Iris pigment epithelial cell (primary cell): ENCODE results near the gene HNRNPA2B1.

Experiments used
- DNase-seq: peaks from one replicate; pipeline ENCODE4 v3.0.0-alpha.2; 2011; ENCODE audit warnings: low read depth

The HNRNPA2B1 gene

DNA sequence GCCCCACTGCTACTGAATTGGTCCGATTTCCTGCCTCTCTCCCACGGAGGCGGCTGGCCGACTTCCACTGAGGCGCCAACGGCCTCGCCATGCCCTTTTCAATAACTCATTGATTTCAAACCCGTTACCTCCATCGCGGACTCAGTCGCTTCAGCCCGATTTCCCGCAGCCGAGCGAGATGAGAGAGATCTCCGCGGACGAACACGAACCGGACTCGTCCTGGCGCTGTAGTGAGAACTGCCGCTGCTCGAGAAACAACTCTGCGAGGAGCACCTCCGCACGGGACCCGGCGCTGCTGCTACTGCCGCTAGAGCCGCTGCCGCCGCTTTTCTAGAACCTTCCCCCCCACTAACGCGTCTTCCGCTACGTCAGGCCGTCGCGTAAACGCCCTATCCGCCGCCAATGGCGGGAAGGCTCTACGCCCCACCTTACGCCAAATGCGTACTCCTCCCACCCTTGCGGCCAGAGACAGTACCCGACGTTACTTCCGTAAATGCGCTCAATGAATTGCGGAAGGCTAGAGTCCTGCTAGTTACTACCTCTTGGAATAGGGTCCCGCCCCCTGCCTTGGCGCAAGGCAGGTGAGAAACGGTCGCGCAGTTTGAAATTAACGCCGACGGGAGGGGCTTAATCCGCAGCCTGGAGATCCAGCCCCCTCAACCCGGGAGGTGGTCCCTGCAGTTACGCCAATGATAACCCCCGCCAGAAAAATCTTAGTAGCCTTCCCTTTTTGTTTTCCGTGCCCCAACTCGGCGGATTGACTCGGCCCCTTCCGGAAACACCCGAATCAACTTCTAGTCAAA, at the start of gene HNRNPA2B1:
TSS of gene HNRNPA2B1 (minus strand) at position 303 of the 803 bp plus-strand sequence. CDS start at position 134, 169 bp downstream.
- DNase-seq = peak; percentile 96

DNA sequence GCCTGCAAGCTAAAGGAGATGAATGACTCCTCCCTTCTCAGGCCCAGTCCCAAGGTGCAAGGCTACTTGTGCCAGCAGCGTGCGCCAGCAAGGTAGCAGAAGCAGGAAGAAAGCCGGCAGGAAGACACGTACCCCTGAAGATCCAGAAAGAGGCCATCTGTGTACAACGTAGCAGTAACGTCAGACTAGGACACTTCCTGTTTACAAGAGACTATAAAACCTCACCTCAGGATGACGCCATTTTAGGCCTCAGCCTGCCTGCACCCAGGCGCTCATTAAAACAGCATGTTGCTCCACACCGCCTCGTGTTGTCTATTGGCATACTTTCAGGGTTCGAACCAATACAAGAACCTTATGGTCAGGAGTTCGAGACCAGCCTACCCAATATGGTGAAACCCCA, 49.7 kb upstream of the HNRNPA2B1 start:
- DNase-seq = no peak

DNA sequence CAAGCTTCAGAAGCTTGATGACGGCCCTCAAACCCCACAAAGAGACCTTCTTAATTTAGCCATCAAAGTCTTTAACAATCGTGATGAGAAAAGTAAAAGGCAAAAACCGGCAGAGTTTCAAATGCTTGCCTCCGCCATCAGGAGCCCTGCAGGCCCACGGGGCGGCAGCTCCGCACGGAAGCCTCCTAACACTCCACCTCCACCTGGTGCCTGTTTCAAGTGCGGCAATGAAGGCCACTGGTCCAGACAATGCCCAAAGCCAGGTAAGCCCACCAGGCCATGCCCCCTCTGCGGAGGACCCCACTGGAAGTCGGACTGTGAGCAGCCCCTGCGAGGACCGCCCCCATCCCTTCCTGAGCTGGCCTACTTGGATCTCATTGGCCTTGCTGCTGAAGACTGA, 44.6 kb upstream of the HNRNPA2B1 start:
- DNase-seq = no peak

DNA sequence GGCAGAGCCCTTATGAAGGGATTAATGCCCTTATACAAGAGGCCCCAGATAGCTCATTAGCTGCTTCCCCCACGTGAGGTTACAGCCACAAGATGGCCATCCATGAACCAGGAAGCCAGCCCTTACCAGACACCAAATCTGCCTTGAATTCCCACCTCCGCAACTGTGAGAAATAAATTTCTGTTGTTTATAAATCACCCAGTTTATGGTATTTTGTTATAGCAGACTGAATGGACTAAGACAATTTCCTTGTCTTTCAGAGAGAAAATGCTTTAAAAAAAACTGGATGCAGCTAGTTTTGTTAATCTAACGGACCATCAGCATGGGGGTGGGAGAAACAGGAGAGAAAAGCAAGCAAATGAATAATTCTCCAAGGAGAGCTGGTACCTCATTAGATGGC, 37.5 kb upstream of the HNRNPA2B1 start:
- DNase-seq = no peak

DNA sequence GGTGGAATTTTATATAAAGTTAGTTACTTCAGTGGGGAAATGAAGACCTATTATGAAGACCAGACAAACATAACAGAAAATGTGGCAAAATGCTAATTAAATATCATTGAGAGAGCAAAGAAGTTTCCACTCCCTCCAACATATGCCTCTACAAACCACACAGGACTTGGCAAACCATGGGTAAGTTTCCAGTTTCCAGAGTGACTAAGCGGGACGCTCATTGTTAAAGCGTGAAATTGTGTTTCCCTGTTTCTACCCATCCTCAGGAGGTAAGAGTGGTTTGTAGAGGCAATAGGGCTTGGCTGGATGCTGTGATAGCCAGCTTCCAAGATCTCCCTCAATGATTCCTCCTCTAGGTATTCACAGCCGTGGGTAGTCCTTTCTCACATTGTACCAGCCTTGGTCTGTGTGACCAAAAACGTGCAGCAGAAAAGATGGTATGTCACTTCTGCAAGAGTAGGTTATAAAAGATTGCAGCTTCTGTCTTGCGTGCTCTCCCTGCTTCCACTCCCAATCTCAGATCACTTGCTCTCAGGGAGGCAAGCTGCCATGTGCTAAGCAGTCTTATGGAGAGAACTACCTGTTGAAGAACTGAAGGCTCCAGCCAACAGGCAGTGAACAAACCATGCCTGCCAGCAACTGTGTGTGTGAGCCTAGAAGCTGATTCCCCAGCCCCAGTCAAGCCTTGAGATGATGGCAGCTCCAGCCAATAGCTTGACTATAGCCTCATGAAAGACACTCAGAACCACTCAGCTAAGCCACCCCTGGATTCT, 36.7 kb upstream of the HNRNPA2B1 start:
- no peak for DNase-seq

DNA sequence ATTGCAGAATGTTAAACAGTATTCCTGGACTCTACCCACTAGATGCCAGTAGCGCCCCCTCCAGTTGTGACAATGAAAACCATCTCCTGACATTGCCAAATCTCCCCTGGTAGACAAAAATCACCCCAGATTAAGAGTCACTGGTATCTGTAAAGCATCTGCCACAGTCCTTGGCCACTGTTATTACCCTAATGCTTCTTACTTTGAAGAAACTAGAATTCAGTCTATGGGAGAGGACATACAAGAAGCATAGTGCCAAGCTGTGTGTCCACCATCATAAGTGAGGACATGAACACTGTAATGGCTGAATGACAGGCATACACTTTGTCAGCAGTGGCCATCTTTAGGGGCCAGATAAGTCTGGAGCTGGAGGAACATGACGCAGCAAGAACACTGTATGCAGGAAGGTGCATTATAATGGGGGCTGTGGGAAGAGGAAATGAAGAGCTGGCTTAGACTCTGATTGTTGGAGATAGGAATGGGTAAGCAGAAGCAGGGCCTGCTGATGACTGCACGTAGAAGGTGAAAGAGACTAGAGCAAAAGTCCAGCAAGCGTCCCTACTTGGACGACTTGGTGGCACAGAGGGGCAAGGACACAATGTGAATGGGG, 33.5 kb upstream of the HNRNPA2B1 start:
- no peak for DNase-seq

DNA sequence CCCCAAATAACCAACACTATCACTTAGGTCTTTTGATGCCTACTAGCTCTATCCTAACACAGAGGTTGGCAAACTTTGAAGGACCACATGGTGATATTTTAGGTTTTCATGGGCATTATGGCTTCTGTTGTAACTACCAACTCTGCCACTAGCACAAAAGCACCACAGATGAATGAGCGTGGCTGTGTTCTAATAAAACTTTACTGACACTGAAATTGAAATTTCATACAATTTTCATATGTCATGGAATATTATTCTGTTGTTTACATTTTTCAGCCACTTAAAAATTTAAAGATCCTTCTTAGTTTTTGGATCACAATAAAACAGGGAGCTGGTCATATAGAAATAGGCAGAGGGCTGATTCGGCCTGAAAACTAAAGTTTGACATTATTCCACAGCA, 27.4 kb upstream of the HNRNPA2B1 start:
- DNase-seq = no peak

DNA sequence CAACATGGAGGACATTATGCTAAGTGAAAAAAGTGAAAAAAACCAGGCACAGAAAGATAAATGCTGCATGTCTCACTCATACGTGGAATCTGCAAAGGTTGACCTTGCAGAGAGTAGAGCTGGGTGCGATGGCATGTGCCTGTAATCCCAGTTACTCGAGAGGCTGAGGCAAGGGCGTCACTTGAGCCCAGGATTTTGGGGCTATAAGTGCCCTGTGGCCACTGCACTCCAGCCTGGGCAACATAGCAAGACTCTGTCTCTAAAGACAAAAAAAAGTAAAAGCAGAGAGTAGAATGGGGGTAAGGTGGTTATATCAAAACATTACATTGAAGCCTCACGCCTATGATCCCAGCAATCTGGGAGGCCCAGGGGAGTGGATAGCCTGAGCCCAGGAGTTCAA, 23.8 kb upstream of the HNRNPA2B1 start:
- DNase-seq = no peak

DNA sequence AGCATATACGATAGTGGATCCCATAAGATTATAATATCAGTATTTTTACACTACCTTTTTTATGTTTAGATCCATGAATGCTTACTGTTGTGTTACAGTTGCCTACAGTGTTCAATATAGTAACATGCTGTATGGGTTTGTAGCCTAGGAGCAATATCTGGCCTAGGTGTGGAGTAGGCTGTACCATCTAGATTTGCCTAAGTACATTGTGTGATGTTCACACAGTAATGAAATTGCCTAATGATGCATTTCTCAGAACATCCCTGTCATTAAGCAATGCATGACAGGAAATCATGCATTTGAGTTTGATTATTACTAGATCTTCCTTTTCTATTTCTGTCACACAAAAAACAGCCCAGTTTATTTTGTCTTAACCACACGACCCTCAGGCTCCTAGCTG, 15.5 kb upstream of the HNRNPA2B1 start:
- no peak for DNase-seq

DNA sequence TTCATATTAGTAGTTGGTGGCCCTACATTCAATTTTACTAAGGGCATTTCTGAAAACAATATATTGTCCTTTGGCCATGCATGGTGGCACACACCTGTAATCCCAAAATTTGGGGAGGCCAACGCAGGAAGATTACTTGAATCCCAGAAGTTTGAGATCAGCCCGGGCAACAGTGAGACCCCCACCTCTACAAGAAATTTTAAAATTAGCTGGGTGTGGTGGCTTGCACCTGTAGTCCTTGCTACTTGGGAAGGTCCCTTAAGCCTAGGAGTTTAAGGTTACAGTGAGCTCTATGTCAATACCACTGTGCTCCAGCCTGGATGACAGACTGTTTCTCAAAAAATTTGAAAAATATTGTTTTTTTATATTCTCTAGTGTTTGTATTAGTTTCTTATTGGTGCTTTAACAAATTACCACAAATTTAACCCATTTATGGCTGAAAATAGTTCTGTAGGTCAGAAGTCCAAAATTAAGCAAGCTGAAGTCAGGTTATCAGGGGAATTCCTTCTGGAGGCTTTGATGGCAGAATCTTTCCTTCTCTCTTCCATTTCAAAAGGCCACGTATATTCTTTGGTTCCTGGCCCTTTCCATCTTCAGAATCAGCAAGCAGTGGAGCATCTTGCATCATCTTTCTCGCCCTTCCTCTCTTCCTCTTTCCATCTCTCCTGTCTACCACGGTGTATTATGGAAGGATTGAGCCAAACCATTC, 13.4 kb upstream of the HNRNPA2B1 start:
- no peak for DNase-seq

DNA sequence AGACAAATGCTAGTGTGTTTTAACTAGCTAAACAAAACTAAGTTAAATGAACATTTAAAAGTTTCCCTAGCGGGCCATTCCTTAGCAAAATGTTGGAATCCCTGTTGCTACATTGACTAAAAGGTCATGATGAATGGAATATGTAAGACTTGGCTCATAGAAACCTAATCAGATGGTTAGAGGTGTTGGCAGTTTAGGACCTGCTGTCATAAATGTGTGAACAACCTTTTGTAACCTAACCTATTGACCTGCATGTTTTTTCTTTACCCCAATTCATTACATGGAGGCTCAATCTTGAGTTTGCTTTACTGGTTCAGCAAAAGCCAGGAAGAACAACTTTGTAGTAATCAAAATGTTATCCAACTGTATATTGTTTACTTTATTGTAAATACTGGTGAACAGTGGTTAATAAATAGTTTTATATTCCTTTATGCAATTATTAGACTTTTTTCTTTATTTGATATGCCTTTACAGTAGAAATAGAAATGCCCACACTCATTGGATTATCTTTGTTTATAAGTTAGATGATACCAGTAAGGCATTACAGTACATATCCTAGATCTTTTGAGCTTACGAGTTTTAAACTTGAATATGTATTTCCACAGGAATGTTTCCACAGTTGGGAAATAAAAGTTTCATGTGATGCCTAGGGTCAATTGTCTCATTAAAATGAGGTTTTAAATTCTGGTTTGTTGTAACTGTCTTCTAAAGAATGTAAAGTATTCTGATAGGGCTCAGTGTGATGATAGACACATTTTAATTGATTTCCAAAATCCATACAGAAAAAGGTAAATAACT, 12.6 kb upstream of the HNRNPA2B1 start:
- DNase-seq = no peak

DNA sequence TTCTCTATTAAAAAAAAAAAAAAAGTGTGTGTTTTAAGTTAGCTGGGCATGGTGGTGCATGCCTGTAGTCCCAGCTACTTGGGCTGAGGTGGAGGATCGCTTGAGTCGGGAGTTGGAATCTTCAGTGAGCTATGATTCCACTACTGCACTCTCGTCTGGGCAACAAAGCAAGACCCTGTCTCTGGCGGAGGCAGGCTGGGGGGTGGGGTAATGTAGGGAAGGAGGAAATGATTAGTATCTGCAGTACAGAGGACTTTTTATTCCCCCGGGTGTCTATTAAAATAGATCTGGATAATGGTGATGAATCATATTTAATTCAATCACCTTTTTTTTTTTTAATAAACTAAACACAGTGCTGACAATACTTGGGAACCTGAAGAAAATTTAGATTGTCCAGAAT, 7.5 kb upstream of the HNRNPA2B1 start:
- DNase-seq = no peak

DNA sequence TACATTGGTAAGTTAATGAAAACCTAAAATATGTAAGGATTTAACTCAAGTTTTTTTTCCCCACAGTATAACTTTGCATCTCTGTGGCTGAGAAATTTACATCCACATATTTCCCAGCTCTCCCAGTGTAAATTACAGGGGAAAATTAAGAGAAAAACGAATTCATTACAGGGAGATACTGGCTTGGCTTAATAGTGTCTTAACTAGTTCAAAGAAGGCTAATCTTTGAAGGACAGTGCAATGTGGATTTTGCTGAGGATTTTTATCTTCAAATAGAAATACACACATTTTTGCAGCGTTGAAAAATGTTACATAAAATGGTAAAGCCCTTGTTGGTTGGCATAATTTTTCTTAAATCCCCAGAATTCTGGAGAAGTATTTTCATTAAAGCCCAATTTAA, 2.5 kb upstream of the HNRNPA2B1 start:
- DNase-seq = no peak

DNA sequence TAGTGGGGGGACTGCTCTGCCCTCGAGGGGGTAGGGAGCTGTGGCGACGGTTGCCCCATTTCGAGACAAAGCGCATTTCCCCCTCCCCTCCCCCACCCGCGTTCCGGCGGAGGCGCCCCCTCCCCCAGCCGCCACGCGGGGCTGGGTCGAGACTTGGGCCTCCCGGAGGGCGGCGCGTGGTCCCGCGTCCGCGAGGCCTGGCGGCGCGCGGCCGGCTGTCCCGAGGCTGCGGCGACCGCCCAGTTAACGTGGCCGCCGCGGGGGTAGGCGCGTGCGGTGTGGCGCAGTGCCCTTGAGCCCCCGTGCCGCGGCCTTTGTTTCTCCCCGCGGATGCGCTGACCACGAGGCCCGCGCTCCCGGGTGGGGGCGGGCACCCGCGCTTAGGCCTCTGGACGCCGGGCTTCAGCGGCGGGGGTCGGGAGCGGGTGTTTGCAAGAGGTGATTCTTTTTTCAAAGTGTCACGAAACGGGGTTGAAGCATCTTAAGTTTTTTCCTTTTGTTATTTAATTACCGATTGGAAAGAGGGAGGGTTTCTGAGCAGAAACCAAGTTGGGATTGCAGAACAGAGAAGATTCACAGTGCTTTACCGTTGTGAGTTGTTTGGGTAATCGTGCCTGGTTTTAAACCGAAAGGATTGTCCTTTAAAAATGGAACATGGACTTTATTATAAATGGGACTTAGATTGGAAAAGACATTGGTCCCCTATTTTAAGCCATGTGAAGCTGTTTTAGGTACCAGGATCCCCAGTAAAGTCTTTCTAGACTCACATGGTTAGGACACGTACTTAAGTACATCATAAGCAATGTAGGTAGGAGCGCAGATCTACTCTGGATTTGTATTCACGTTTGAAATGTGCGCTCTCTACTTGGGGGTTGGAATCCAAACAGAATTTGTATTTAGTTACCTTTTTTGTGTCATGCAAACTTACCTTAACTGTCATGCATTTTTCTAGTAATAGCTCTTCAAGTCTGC, 1.8 kb upstream of the HNRNPA2B1 start:
- peak; percentile 38 for DNase-seq

DNA sequence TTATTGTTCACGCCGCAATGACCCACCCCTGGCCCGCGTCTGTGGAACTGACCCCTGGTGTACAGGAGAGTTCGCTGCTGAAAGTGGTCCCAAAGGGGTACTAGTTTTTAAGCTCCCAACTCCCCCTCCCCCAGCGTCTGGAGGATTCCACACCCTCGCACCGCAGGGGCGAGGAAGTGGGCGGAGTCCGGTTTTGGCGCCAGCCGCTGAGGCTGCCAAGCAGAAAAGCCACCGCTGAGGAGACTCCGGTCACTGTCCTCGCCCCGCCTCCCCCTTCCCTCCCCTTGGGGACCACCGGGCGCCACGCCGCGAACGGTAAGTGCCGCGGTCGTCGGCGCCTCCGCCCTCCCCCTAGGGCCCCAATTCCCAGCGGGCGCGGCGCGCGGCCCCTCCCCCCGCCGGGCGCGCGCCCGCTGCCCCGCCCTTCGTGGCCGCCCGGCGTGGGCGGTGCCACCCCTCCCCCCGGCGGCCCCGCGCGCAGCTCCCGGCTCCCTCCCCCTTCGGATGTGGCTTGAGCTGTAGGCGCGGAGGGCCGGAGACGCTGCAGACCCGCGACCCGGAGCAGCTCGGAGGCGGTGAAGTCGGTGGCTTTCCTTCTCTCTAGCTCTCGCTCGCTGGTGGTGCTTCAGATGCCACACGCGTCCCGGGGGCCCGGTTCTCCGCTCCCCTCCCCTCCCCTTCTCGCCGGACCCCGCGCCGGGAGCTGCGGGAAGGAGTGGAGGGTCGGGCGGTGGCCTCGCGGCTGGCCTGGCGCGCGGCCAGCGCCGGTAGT, 887 bp upstream of the HNRNPA2B1 start, which contains the start of gene CBX3:
TSS of gene CBX3 (plus strand) at position 499 of the 772 bp plus-strand sequence. CDS start 1,254 bp downstream, outside the sequence.
- DNase-seq = peak; percentile 72

DNA sequence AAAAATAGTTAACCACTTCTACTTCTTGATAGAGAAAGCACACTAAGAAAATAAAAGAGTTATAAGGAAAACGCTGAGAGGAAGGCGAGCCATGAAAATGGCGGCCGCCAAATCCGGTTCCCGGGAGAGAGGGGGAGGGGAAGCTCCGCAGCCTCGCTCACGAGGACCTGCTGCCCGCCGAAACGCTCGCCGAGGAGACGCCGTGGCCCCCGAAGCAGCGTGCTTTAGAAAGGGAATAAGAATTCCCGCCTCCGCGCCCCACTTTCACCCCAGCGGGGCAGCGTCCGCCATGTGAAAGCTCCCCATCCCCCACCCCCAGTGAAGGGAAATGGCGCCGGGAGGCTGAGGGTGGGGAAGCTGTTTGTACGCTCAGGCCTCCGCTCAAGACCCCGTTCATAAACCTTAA, 505 bp downstream of the HNRNPA2B1 start:
- DNase-seq = no peak

DNA sequence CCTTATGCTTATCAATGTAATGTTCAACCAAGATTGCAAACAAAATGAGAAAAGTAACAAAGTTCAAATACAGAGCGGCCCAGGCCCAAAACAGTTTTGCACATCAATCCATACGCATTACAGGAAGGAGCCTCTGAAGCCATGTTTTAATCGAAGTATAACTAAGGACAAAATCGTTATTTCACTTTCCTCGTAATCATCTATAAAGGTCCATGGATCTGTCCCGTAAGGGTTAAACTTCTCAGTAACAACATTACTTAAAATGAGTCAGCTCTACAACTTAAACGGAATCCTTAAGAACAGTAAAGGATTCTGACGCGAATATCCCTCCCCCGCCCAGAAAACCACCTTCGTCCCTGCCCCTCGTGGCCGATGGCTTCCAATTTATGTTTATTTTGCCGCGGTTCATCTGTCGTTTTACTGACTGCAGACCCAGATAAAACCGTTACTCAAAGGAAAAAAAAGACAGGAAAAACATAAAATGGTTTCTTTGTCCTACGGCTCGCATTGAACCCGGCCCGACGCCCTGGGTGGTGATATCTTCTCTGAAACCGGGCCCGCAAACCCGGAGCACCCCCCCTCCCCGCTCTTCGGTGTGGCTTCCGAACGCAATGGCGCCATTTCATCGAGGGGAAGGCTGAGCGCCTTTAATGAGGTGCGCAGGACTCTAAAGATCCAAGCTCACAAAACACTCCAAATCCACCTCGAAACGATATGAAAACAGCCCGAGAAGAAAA, 1.1 kb downstream of the HNRNPA2B1 start:
- DNase-seq = peak; percentile 47

DNA sequence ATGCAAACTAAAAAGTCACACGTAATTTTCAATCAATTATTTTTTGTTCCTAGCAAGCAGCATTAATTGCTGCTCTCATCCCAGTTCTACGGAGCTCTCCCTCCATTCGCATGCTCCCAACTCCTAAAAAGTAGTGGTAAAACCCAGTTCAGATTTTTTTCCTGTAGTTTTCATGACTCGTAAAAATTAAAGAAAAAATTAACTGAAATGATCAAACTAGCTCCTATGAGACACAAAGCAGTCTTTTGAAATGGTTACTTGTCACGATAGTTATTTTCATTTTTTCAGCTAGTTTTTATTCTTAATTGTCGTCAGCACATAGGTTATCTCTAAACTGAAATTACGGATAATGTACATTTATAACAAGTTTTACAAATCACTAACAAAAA, 1.8 kb downstream of the HNRNPA2B1 start:
- no peak for DNase-seq
